AG09309 (cell line): ENCODE measurements around the gene PDRG1.
"Not testable (repeated sequence)": the region's sequence is repeated elsewhere in the genome, so short reads cannot be mapped to it uniquely, and the experiment has no call there.

ENCODE experiments used
- DNase-seq: peaks from one replicate; pipeline ENCODE4 v3.0.0-alpha.2; 2010; ENCODE audit warnings: low read depth
- H3K4me3 ChIP-seq: 2 replicates; pipeline ENCODE4 v1.5.1; 2011; ENCODE audit warnings: mild to moderate bottlenecking, low read depth, low read length, moderate library complexity; ENCODE audit not compliant: control insufficient read depth
- TF ChIP-seq, protein P1 (sequence below): IDR thresholded peaks from 2 replicates; pipeline ENCODE4 v1.5.1; 2011; ENCODE audit warnings: mild to moderate bottlenecking, low read depth, low read length, inconsistent platforms; ENCODE audit not compliant: insufficient read depth, control insufficient read depth; ENCODE audit errors: missing control alignments

The PDRG1 gene

DNA sequence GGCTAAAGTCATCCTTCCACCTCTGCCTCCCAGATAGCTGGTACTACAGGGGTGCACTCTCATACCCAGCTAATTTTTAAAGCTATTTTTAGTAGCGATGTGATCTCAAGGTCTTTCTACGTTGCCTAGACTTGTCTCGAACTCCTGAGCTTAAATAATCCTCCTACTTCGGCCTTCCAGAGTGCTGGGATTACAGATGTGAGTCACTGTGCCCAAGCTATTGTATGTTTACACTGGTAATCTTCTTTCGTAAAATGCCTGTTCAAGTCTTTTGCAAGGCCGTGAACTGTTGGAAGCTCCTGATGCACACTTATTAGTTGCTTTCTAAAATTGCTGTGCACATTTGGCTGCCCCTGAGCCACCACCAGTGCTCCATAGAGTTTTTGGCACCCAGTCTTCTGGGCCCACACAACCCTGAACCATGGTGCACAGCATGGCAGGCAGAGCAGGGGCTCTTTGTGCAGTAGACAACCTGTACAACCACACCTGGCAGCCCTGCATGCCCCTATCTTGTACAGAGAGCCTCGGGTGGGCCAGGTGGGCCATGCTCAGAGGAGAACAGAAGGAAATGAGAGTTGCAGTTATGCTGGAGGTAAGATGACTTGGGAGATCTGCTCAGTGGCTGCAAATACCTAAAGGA, 33.3 kb downstream of the PDRG1 start:
- DNase-seq: no peak
- TF ChIP-seq, protein P1, sequence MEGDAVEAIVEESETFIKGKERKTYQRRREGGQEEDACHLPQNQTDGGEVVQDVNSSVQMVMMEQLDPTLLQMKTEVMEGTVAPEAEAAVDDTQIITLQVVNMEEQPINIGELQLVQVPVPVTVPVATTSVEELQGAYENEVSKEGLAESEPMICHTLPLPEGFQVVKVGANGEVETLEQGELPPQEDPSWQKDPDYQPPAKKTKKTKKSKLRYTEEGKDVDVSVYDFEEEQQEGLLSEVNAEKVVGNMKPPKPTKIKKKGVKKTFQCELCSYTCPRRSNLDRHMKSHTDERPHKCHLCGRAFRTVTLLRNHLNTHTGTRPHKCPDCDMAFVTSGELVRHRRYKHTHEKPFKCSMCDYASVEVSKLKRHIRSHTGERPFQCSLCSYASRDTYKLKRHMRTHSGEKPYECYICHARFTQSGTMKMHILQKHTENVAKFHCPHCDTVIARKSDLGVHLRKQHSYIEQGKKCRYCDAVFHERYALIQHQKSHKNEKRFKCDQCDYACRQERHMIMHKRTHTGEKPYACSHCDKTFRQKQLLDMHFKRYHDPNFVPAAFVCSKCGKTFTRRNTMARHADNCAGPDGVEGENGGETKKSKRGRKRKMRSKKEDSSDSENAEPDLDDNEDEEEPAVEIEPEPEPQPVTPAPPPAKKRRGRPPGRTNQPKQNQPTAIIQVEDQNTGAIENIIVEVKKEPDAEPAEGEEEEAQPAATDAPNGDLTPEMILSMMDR: no peak

DNA sequence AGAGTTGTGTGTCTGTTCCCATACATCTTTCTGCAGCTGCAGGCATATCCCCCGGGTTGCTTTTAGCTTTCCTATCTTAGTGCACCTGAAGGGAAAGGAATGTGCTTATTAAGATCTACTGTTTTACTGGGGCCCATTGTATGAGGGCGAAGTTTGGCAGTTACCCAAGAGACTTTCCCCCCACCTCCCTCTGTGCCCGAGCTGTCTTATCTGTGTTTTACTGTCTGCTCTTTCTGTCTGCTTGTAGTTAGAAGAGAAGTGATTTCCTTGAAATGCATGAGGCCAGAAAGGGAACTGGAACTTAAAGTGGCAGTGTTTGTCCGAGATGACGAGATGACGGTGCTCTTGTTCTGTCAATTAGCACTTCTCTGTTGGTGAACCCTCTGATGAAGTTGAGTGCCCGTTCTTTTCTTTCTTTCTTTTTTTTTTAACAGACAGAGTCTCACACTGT, 33.9 kb downstream of the PDRG1 start:
- DNase-seq, H3K4me3 ChIP-seq: not testable (repeated sequence)

More for the DNA sequence above, 33.3 kb downstream of the PDRG1 start:
- H3K4me3 ChIP-seq: no peak overlapping the region

- no peak for DNase-seq
Observed at GRCh38 chr20:31916708-31917107, 35.1 kb downstream of the PDRG1 start.

DNA sequence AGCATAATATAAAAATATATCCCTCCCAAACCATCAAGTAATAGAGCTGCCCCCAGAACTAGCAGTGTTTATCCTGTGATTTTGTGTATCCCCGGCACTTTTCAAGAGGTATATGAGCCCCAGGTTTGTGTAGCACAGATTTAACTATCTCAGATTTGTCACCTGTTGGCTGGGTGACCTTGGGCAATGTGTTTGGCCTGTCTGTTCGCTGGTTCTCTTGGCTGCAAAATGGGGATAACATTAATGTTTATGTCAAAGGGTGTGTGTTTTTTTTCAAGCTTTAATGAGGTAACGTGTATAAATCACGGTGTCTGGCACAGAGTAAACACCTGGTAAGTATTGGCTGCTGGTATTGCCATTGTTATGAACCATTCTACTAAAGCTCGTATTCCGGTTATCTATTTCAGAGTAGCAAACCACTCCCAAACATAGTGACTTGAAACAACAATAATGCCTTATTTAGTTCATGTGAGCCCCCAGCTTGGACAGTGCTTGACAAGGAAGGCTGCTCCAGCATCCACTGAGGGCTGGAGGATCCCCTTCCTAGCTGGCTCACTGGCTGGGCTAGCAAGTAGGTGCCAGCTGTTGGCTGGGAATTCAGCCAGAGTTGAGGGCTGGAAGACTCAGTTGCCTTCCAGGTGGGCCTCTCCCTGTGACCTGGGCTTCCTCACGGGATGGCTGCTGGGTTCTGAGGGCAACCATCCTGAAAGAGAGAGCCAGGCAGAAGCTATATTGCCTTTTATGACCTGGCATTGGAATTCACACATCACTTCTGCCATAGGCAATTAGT, 36.2 kb downstream of the PDRG1 start:
- no peak overlapping the region for H3K4me3 ChIP-seq
- TF ChIP-seq, protein P1: no peak
- no peak for DNase-seq

More at GRCh38 chr20:31916708-31917107, 35.1 kb downstream of the PDRG1 start:
- no peak overlapping the region for H3K4me3 ChIP-seq
- TF ChIP-seq, protein P1: no peak

GRCh38 chr20:31914170-31914569, 37.7 kb downstream of the PDRG1 start:
- H3K4me3 ChIP-seq: no peak overlapping the region
- TF ChIP-seq, protein P1: no peak
- DNase-seq: no peak

- no peak for DNase-seq
- no peak overlapping the region for H3K4me3 ChIP-seq
- TF ChIP-seq, protein P1: no peak
Observed at GRCh38 chr20:31913431-31914157, 38.3 kb downstream of the PDRG1 start.

DNA sequence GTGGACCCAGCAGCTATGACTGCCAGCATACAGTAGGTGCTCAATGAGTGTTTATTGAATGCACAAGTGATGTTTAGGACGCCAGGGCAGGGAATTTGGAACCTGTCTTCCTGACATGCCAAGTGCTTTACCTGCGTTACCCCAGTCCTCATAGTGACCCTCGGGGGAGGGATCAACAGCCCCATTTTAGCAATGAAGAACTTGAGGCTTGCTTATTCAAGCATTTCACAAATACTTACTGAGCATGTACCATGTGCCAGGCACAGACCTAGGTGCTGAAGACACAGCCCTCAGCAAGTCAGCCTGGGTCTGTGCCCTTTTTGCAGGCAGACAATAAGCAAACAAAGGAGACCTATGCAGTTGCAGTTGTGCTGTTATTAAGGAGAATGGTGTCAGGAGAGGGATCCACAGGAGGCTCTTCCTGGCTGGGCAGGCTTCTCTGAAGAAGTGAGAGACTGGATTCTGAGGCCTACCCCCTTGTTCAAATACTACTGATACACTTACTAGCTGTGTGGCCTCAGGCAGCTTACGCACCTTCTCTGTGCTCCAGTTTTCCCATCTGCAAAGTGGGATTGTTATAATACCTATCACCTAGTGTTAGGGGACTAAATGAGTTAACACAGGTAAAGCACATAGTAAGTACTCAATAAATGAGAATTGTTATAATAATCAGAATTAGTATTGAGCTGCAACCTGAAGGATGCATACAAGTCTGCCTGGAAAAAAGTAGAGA, 41.6 kb downstream of the PDRG1 start:
- H3K4me3 ChIP-seq: no peak overlapping the region
- TF ChIP-seq, protein P1: no peak
- no peak for DNase-seq
